HEK293 (cell line): ENCODE measurements around the gene MCRIP2.

Source experiments
- BCL11A ChIP-seq: fragments of 450-650 bp; formaldehyde crosslinking; IDR thresholded peaks from 2 replicates; pipeline ENCODE4 v1.5.1; 2016; ENCODE audit warnings: low read depth, missing biosample characterization, missing genetic modification characterization
- HOXD13 ChIP-seq: sonication (generic); formaldehyde crosslinking; IDR thresholded peaks from 2 replicates; pipeline ENCODE4 v1.8.0; 2022; ENCODE audit warnings: missing genetic modification reagents, borderline replicate concordance
- KLF16 ChIP-seq: fragments of 450-650 bp; formaldehyde crosslinking; IDR thresholded peaks from 2 replicates; pipeline ENCODE4 v1.5.1; 2017; ENCODE audit warnings: missing biosample characterization, missing genetic modification characterization
- KLF9 ChIP-seq: fragments of 450-650 bp; formaldehyde crosslinking; IDR thresholded peaks from 2 replicates; pipeline ENCODE4 v1.5.1; 2016; ENCODE audit warnings: missing biosample characterization, missing genetic modification characterization, low read depth
- MEIS1 ChIP-seq: sonication (generic); formaldehyde crosslinking; IDR thresholded peaks from 2 replicates; pipeline ENCODE4 v1.8.1; 2022; ENCODE audit warnings: missing genetic modification reagents, mild to moderate bottlenecking, borderline replicate concordance
- SP3 ChIP-seq: fragments of 450-650 bp; formaldehyde crosslinking; IDR thresholded peaks from 2 replicates; pipeline ENCODE4 v1.5.1; 2016; ENCODE audit warnings: missing biosample characterization, missing genetic modification characterization
- WT1 ChIP-seq: fragments of 450-650 bp; formaldehyde crosslinking; IDR thresholded peaks from 2 replicates; pipeline ENCODE4 v1.5.1; 2016; ENCODE audit warnings: missing biosample characterization, missing genetic modification characterization
- ZBTB1 ChIP-seq: fragments of 450-650 bp; formaldehyde crosslinking; IDR thresholded peaks from 2 replicates; pipeline ENCODE4 v1.5.1; 2016; ENCODE audit warnings: missing biosample characterization, missing genetic modification characterization
- ZNF157 ChIP-seq: fragments of 450-650 bp; formaldehyde crosslinking; IDR thresholded peaks from 2 replicates; pipeline ENCODE4 v1.5.1; 2016; ENCODE audit warnings: missing biosample characterization, missing genetic modification characterization
- ZNF169 ChIP-seq: fragments of 450-650 bp; formaldehyde crosslinking; IDR thresholded peaks from 2 replicates; pipeline ENCODE4 v1.5.1; 2016; ENCODE audit warnings: missing biosample characterization, missing genetic modification characterization
- ZNF175 ChIP-seq: fragments of 450-650 bp; formaldehyde crosslinking; IDR thresholded peaks from 2 replicates; pipeline ENCODE4 v1.5.1; 2016; ENCODE audit warnings: missing biosample characterization, missing genetic modification characterization
- ZNF184 ChIP-seq: fragments of 450-650 bp; IDR thresholded peaks from 2 replicates; pipeline ENCODE4 v1.5.1; 2018; ENCODE audit warnings: missing biosample characterization, mild to moderate bottlenecking, missing genetic modification characterization
- ZNF202 ChIP-seq: fragments of 450-650 bp; formaldehyde crosslinking; IDR thresholded peaks from 2 replicates; pipeline ENCODE4 v1.5.1; 2016; ENCODE audit warnings: missing biosample characterization, missing genetic modification characterization, borderline replicate concordance
- ZNF248 ChIP-seq: fragments of 450-650 bp; formaldehyde crosslinking; IDR thresholded peaks from 2 replicates; pipeline ENCODE4 v1.5.1; 2017; ENCODE audit warnings: missing biosample characterization, missing genetic modification characterization
- ZNF341 ChIP-seq: fragments of 450-650 bp; formaldehyde crosslinking; IDR thresholded peaks from 2 replicates; pipeline ENCODE4; 2016; ENCODE audit warnings: low read depth, missing biosample characterization, missing genetic modification characterization
- ZNF558 ChIP-seq: fragments of 450-650 bp; formaldehyde crosslinking; IDR thresholded peaks from 2 replicates; pipeline ENCODE4 v1.5.1; 2016; ENCODE audit warnings: missing biosample characterization, missing genetic modification characterization
- ZNF596 ChIP-seq: fragments of 450-650 bp; IDR thresholded peaks from 2 replicates; pipeline ENCODE4 v1.5.0; 2018; ENCODE audit warnings: missing biosample characterization, mild to moderate bottlenecking, missing genetic modification characterization, moderate library complexity
- ZNF610 ChIP-seq: fragments of 450-650 bp; formaldehyde crosslinking; IDR thresholded peaks from 2 replicates; pipeline ENCODE4 v1.5.1; 2016; ENCODE audit warnings: missing biosample characterization, missing genetic modification characterization, borderline replicate concordance
- ZNF654 ChIP-seq: fragments of 450-650 bp; formaldehyde crosslinking; IDR thresholded peaks from 2 replicates; pipeline ENCODE4 v1.5.1; 2016; ENCODE audit warnings: low read depth, missing biosample characterization, missing genetic modification characterization
- ZNF776 ChIP-seq: fragments of 450-650 bp; formaldehyde crosslinking; IDR thresholded peaks from 2 replicates; pipeline ENCODE4 v1.5.0; 2017; ENCODE audit warnings: missing biosample characterization, missing genetic modification characterization, borderline replicate concordance
- ZNF777 ChIP-seq: fragments of 450-650 bp; formaldehyde crosslinking; IDR thresholded peaks from 2 replicates; pipeline ENCODE4 v1.5.1; 2017; ENCODE audit warnings: missing biosample characterization, missing genetic modification characterization, borderline replicate concordance
- ZNF792 ChIP-seq: fragments of 450-650 bp; formaldehyde crosslinking; IDR thresholded peaks from 2 replicates; pipeline ENCODE4 v1.5.1; 2016; ENCODE audit warnings: missing biosample characterization, missing genetic modification characterization
- ZNF830 ChIP-seq: fragments of 450-650 bp; IDR thresholded peaks from 2 replicates; pipeline ENCODE4 v1.5.0; 2018; ENCODE audit warnings: missing biosample characterization, missing genetic modification characterization, low read depth, mild to moderate bottlenecking, moderate library complexity
- ZXDB ChIP-seq: fragments of 450-650 bp; formaldehyde crosslinking; IDR thresholded peaks from 2 replicates; pipeline ENCODE4 v1.5.1; 2016; ENCODE audit warnings: missing biosample characterization, missing genetic modification characterization
- TF ChIP-seq, protein P1 (sequence below): fragments of 450-650 bp; formaldehyde crosslinking; IDR thresholded peaks from 2 replicates; pipeline ENCODE4 v1.5.1; 2017; ENCODE audit warnings: missing biosample characterization, missing genetic modification characterization
- TF ChIP-seq, protein P2 (sequence below): fragments of 450-650 bp; formaldehyde crosslinking; IDR thresholded peaks from 2 replicates; pipeline ENCODE4 v1.5.1; 2016; ENCODE audit warnings: missing biosample characterization, missing genetic modification characterization, borderline replicate concordance
- TF ChIP-seq, protein P3 (sequence below): fragments of 450-650 bp; formaldehyde crosslinking; IDR thresholded peaks from 2 replicates; pipeline ENCODE4 v1.5.1; 2016; ENCODE audit warnings: missing biosample characterization, missing genetic modification characterization
- TF ChIP-seq, protein P4 (sequence below): fragments of 450-650 bp; formaldehyde crosslinking; IDR thresholded peaks from 2 replicates; pipeline ENCODE4 v1.5.1; 2016; ENCODE audit warnings: missing biosample characterization, missing genetic modification characterization
- TF ChIP-seq, protein P5 (sequence below): fragments of 450-650 bp; formaldehyde crosslinking; IDR thresholded peaks from 2 replicates; pipeline ENCODE4 v1.5.1; 2016; ENCODE audit warnings: missing biosample characterization, missing genetic modification characterization

MCRIP2 gene

DNA sequence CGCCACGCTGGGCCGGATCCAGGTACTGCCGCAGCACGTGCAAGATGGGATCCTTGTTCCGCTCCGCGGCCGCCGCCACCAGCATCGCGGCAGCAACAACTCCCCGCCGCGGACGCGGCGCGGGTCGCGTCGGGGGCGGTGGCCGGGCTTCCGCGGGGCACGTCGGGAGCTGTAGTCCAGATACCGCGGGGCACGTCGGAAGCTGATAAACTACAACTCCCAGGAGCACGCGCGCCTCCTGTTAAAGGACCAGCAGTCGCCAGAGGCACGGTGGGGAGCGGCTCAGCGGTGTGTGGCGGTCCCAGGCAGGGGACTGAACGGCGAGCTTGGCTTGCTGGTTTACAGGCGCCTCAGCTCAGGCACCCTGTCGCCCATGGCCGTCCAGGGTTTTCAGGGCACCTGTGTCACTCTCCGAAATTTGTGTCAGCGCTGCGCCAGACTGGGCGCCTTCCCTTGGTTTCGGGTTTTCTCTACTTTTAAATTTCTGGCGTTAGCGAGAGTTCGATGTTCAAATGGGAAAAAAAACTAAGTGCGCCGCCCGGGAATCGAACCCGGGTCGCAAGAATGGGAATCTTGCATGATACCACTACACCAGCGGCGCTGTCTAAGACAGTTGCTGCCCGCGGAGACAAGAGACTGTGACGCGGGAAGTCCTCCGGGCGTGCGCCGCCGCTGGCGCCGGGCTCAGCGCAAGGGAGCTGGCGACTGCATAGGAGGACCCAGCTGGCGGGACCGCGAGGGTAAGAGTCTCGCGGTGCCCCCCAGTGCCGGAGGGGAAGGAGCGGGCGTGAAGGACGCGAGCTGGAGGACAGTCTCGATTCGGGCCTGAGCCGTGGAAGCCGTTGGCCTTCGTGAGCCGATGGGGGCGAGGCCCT is 5.2 kb upstream of the MCRIP2 start, which contains the start of gene METTL26 (continued):
- TF ChIP-seq ZXDB (tag by site-specific recombination) (peak; percentile 69), KLF16 (tag by site-specific recombination) (peak; percentile 96), SP3 (tag by site-specific recombination) (peak; percentile 77), ZNF830 (tag by site-specific recombination) (no peak), ZNF558 (tag by site-specific recombination) (no peak), ZNF248 (tag by site-specific recombination) (no peak), ZNF202 (tag by site-specific recombination) (no peak), ZNF184 (tag by site-specific recombination) (peak; percentile 48; the same call in 1 of the 2 replicates), ZNF777 (tag by site-specific recombination) (peak; percentile 61; the same call in 1 of the 2 replicates), HOXD13 (CRISPR knock-in tag) (0 out of 2 replicates have a peak, but pooled peaks have one; percentile 21), ZNF175 (tag by site-specific recombination) (no peak), ZNF157 (no peak), ZNF792 (tag by site-specific recombination) (no peak), ZBTB1 (tag by site-specific recombination) (no peak), ZNF169 (tag by site-specific recombination) (no peak), KLF9 (peak; percentile 83), ZNF610 (tag by site-specific recombination) (peak; percentile 99), ZNF776 (no peak), ZNF654 (tag by site-specific recombination) (no peak), BCL11A (no peak), ZNF596 (tag by site-specific recombination) (peak; percentile 30), ZNF341 (tag by site-specific recombination) (peak; percentile 54), WT1 (tag by site-specific recombination) (no peak), MEIS1 (no peak)
- TF ChIP-seq, protein P1, sequence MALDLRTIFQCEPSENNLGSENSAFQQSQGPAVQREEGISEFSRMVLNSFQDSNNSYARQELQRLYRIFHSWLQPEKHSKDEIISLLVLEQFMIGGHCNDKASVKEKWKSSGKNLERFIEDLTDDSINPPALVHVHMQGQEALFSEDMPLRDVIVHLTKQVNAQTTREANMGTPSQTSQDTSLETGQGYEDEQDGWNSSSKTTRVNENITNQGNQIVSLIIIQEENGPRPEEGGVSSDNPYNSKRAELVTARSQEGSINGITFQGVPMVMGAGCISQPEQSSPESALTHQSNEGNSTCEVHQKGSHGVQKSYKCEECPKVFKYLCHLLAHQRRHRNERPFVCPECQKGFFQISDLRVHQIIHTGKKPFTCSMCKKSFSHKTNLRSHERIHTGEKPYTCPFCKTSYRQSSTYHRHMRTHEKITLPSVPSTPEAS: peak; percentile 43; the same call in 1 of the 2 replicates
- TF ChIP-seq, protein P2, sequence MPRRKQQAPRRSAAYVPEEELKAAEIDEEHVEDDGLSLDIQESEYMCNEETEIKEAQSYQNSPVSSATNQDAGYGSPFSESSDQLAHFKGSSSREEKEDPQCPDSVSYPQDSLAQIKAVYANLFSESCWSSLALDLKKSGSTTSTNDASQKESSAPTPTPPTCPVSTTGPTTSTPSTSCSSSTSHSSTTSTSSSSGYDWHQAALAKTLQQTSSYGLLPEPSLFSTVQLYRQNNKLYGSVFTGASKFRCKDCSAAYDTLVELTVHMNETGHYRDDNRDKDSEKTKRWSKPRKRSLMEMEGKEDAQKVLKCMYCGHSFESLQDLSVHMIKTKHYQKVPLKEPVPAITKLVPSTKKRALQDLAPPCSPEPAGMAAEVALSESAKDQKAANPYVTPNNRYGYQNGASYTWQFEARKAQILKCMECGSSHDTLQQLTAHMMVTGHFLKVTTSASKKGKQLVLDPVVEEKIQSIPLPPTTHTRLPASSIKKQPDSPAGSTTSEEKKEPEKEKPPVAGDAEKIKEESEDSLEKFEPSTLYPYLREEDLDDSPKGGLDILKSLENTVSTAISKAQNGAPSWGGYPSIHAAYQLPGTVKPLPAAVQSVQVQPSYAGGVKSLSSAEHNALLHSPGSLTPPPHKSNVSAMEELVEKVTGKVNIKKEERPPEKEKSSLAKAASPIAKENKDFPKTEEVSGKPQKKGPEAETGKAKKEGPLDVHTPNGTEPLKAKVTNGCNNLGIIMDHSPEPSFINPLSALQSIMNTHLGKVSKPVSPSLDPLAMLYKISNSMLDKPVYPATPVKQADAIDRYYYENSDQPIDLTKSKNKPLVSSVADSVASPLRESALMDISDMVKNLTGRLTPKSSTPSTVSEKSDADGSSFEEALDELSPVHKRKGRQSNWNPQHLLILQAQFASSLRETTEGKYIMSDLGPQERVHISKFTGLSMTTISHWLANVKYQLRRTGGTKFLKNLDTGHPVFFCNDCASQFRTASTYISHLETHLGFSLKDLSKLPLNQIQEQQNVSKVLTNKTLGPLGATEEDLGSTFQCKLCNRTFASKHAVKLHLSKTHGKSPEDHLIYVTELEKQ (tag by site-specific recombination): no peak
- TF ChIP-seq, protein P3, sequence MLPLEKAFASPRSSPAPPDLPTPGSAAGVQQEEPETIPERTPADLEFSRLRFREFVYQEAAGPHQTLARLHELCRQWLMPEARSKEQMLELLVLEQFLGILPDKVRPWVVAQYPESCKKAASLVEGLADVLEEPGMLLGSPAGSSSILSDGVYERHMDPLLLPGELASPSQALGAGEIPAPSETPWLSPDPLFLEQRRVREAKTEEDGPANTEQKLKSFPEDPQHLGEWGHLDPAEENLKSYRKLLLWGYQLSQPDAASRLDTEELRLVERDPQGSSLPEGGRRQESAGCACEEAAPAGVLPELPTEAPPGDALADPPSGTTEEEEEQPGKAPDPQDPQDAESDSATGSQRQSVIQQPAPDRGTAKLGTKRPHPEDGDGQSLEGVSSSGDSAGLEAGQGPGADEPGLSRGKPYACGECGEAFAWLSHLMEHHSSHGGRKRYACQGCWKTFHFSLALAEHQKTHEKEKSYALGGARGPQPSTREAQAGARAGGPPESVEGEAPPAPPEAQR (tag by site-specific recombination): peak; percentile 56; the same call in 1 of the 2 replicates
- TF ChIP-seq, protein P4, sequence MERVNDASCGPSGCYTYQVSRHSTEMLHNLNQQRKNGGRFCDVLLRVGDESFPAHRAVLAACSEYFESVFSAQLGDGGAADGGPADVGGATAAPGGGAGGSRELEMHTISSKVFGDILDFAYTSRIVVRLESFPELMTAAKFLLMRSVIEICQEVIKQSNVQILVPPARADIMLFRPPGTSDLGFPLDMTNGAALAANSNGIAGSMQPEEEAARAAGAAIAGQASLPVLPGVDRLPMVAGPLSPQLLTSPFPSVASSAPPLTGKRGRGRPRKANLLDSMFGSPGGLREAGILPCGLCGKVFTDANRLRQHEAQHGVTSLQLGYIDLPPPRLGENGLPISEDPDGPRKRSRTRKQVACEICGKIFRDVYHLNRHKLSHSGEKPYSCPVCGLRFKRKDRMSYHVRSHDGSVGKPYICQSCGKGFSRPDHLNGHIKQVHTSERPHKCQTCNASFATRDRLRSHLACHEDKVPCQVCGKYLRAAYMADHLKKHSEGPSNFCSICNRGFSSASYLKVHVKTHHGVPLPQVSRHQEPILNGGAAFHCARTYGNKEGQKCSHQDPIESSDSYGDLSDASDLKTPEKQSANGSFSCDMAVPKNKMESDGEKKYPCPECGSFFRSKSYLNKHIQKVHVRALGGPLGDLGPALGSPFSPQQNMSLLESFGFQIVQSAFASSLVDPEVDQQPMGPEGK (tag by site-specific recombination): peak; percentile 88
- TF ChIP-seq, protein P5, sequence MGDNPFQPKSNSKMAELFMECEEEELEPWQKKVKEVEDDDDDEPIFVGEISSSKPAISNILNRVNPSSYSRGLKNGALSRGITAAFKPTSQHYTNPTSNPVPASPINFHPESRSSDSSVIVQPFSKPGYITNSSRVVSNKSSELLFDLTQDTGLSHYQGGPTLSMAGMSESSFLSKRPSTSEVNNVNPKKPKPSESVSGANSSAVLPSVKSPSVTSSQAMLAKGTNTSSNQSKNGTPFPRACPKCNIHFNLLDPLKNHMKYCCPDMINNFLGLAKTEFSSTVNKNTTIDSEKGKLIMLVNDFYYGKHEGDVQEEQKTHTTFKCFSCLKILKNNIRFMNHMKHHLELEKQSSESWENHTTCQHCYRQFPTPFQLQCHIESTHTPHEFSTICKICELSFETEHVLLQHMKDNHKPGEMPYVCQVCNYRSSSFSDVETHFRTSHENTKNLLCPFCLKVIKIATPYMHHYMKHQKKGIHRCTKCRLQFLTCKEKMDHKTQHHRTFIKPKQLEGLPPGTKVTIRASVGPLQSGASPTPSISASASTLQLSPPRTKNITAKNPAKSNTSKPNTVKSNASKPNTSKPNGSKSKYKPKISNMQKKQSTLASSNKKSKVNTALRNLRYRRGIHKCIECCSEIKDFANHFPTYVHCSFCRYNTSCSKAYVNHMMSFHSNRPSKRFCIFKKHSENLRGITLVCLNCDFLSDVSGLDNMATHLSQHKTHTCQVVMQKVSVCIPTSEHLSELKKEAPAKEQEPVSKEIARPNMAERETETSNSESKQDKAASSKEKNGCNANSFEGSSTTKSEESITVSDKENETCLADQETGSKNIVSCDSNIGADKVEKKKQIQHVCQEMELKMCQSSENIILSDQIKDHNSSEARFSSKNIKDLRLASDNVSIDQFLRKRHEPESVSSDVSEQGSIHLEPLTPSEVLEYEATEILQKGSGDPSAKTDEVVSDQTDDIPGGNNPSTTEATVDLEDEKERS (tag by site-specific recombination): no peak
